NCI-H2196 (cell line): Measurements from ENCODE around the gene RND1.
"Not testable (repeated sequence)": the region's sequence is repeated elsewhere in the genome, so short reads cannot be mapped to it uniquely, and the experiment has no call there.

Experiments
- DNase-seq: peaks from one replicate; lab custom pipeline; 2025; ENCODE audit not compliant: unreplicated experiment; lab: John Stamatoyannopoulos, UW

RND1 gene

GRCh38 chr12:48865281-48866051 lies at the start of gene RND1:
Gene RND1, minus strand, starts transcription at chr12:48865870. Its CDS starts 103 bp downstream, at chr12:48865767.
- DNase-seq = peak; percentile 91

DNA sequence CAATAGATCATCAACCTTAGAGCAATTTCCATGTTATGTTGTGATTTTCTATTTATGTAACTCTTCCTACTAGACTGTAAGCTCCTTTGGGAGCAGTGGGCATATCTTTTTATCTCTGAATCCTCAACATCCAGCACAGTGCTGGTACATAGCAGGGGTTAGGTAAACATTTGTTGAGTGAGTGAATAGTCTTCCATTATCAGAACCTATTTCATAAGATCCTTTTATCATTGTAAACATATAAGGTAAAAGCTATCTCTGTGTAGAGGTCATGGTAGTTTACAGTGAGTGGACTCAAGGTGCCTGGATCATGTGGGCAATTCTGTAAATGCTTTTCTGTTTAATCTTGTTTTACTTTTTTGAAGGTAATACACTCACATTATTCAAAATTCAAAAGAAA lies 44.5 kb upstream of the RND1 start:
- DNase-seq = no peak

GRCh38 chr12:48909698-48910097 lies 44.0 kb upstream of the RND1 start:
- not testable (repeated sequence) for DNase-seq

GRCh38 chr12:48907245-48907644 lies 41.6 kb upstream of the RND1 start:
- no peak for DNase-seq

- peak; percentile 67 for DNase-seq
These were observed 38.3 kb upstream of the RND1 start for GRCh38 chr12:48903982-48904411.

- no peak for DNase-seq
These were observed 37.8 kb upstream of the RND1 start for GRCh38 chr12:48903363-48903981.

DNA sequence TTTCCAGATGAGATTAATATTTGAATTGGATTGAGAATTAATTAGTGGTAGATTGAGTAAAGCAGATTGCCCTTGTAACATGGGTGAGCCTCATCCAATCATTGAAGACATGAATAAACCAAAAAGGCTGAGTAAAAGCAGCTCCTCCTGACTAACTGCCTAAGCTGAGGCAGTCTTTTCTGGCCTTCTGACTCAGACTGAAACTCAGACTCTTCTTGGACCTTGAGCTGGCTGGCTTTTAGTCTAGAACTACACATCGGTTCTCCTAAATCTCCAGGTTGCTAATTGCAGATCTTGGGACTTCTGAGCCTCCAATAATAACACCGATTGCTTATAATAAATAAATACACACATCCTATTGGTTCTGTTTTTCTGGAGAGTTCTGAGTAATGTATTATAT lies 35.6 kb upstream of the RND1 start:
- no peak for DNase-seq

- DNase-seq = no peak
These were observed 34.0 kb upstream of the RND1 start for GRCh38 chr12:48899651-48900050.

GRCh38 chr12:48894271-48894670 lies 28.6 kb upstream of the RND1 start:
- no peak for DNase-seq

DNA sequence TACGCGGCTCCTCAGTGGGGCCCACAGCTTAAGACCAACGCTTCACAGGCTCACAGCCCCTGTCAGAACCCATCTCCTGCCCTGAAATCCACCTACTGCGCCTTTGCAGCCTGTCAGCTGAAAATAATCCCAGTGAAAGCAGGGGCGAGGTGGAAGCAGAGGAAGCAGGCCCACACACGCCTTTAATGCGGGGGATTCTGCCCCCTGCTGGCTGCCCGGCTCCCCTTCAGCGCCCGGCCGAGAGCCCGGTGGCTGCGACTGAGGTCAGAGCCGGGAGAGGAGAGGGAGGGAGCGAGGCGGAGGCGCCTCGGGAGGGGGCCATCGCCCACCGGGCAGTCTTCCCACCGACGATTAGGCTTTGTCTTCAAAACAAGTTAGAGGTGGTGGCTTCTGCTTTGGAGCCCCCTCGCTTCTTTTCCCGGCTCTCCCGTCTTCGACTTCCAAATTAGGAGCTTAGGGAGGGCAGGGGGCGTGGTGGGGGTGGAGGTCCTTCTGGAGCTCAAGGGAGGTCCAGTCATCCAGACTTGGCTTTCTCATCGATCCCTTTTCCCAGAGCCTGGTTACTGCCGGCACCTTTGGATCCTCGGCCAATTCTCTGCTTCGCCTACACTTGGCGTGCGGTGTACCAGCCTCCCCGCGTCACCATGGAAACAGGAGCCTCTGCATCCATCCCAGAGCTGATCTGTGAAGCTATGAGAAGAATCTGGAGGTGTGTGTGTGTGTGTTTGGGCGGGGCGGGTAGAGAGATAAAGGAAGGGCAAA lies 25.2 kb upstream of the RND1 start:
- DNase-seq = peak; percentile 74

DNA sequence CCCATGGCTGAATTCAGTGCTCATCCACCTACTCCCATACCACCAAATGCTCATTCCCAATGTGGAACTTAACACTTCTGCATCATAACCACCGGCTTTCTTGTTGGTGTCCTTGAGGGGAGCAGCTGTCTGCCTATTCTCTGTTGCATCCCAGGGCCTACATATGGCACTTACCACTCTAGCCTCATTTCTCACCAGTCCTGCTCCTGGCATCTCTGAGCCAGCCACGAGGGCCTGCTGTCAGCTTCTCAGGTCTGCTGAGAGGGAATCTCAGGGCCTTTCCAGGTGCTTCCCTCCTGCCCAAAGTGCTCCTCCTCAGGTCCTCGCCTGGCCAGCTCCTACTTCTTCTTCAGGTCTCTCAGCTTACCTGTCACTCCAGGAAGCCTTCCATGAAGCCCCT lies 24.0 kb upstream of the RND1 start:
- DNase-seq = no peak

GRCh38 chr12:48883305-48884161 lies 17.9 kb upstream of the RND1 start:
- DNase-seq = peak; percentile 43

DNA sequence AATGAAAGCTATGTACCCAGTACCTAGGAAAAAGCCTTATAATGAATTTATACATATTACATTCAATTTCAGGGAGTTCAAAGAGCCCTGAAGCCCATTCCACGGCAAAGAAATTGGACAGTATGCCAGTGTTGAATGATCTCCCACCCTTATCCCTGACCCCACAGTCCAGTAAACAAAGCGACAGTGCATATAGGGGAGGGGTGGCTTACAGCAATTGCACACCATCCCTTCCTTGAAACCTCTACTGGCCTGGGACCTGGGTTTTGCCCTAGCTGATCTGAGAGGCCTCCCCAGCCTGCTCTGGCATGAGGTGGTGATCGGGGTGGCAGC lies 17.3 kb upstream of the RND1 start:
- no peak for DNase-seq

GRCh38 chr12:48882315-48882687 lies 16.6 kb upstream of the RND1 start:
- DNase-seq = no peak

- no peak for DNase-seq
These were observed 16.1 kb upstream of the RND1 start for GRCh38 chr12:48881686-48882314.

- no peak for DNase-seq
These were observed 15.0 kb upstream of the RND1 start for GRCh38 chr12:48880647-48881046.

GRCh38 chr12:48878548-48878947 lies 12.9 kb upstream of the RND1 start:
- DNase-seq = no peak

- no peak for DNase-seq
These were observed 10.4 kb upstream of the RND1 start for GRCh38 chr12:48875944-48876515.

DNA sequence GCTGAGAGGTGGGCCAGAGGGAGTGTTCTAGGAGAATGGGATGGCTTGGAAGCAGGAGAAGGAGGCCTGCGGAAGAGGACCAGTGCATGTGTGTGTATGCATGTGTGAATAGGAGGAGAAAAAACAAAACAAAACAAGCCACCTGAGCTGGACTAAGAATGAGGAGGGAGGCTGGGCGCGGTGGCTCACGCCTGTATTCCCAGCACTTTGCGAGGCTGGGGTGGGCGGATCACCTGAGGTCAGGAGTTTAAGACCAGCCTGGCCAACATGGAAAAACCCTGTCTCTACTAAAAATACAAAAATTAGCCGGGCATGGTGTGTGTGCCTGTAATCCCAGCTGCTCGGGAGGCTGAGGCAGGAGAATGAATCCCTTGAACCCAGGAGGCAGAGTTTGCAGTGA lies 7.9 kb upstream of the RND1 start:
- DNase-seq = not testable (repeated sequence)

GRCh38 chr12:48873096-48873495 lies 7.4 kb upstream of the RND1 start:
- no peak for DNase-seq
